GM19328 (cell line): Measurements from ENCODE around the gene BNIP1.

ENCODE experiments used
- ATAC-seq: cut with Tn5 transposase; IDR thresholded peaks from one replicate; pipeline ENCODE4 v1.9.1; 2021; ENCODE audit warnings: mild to moderate bottlenecking, moderate library complexity; ENCODE audit not compliant: unreplicated experiment

Gene BNIP1

DNA sequence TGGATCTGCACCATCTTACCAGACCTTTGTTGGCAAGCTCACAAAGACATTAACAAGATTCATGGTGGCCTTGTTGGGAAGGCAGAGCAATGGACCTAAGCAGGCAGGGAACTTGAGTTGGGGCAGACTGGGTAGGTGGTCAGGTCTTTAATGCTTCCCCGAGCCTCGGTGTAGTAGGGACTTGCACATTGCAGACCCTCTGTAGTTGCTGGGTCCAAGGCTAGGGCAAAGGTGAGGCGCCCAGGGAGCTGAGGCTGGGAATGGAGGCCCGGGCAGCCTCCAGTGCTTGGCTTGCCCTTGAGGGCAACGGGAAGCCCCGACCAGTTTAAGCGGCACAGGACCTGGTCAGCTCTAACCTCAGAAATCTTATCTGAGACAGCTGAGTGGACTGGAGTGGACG lies 66.5 kb downstream of the BNIP1 start:
- no peak for ATAC-seq

DNA sequence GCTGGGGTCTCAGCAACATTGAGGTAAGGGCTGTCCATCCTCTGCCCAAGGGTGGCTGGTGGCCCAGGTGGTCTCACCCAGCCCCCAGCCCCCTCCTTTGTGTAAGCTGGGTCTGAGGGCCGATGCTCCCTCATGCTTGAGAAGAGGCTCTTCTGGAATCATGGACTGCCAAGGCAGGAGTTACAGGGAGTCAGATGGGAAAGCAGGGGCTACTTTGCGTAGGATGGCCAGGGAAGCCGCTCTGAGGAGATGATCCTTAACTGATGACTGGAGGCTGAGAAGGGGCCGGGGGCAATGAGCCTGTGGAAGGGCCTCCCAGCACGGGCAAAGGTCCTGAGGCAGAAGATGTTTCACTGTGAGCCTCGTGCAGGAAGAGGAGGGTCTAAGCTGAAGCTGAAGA lies 67.0 kb downstream of the BNIP1 start:
- no peak for ATAC-seq

DNA sequence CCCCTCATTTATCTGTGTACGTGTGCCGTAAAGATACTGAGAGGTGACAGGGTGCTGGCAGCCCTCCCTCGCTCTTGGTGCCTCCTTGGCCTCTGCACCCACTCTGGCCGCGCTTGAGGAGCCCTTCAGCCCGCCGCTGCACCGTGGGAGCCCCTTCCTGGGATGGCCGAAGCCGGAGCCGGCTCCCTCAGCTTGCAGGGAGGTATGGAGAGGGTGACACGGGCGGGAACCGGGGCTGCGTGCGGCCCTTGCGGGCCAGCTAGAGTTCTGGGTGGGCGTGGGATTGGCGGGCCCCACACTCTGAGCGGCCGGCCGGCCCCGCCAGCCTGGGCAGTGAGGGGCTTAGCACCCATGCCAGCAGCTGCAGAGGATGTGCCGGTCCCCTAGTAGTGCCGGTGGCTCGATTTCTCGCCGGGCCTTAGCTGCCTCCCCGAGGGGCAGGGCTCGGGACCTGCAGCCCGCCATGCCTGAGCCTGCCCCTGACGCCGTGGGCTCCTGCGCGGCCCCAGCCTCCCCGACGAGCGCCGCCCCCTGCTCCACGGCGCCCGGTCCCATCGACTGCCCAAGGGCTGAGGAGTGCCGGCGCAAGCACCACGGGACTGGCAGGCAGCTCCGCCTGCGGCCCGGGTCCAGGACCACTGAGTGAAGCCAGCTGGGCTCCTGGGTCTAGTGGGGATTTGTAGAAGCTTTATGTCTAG lies 69.1 kb downstream of the BNIP1 start:
- ATAC-seq = no peak
